Heart right ventricle (tissue), 16 donors: Measurements from ENCODE around the gene TIMELESS. TPM values are rescaled to one million over a fixed set of nuclear protein-coding genes. Genes with fewer than 3 reads are reported as not detected.

ENCODE experiments used
- ATAC-seq, 8 donors: fragments of 200-7000 bp; cut with Tn5 transposase; one replicate each; pipeline ENCODE4 v1.9.1; 2020; ENCODE audit warnings: mild to moderate bottlenecking in 8 of 8, moderate library complexity in 8 of 8, moderate number of reproducible peaks in 1 of 8
- DNase-seq, 2 donors: peaks; one replicate each; pipeline ENCODE4 v3.0.0-alpha.2; 2020
- H3K27ac ChIP-seq, 10 donors: fragments of 200-600 bp; sonication (generic) in 2 of 10; one replicate each; pipeline versions ENCODE4 v1.5.0 to v1.8.0; 2020 to 2022; ENCODE audit warnings: mild to moderate bottlenecking in 3 of 10
- H3K27me3 ChIP-seq, 7 donors: fragments of 200-600 bp; one replicate each; pipeline ENCODE4 v1.8.0; 2021 to 2022; ENCODE audit warnings: mild to moderate bottlenecking in 2 of 7
- H3K36me3 ChIP-seq, 9 donors: fragments of 200-600 bp; sonication (generic) in 1 of 9; one replicate each; pipeline versions ENCODE4 v1.5.0 to v1.8.0; 2020 to 2022; ENCODE audit warnings: mild to moderate bottlenecking in 2 of 9
- H3K4me1 ChIP-seq, 9 donors: fragments of 200-600 bp; sonication (generic) in 1 of 9; one replicate each; pipeline versions ENCODE4 v1.5.0 to v1.8.0; 2020 to 2022; ENCODE audit warnings: mild to moderate bottlenecking in 4 of 9
- H3K4me3 ChIP-seq, 10 donors: fragments of 200-600 bp; sonication (generic) in 2 of 10; one replicate each; pipeline versions ENCODE4 v1.5.0 to v1.8.0; 2020 to 2022; ENCODE audit warnings: mild to moderate bottlenecking in 7 of 10, moderate library complexity in 2 of 10
- H3K9me3 ChIP-seq, 11 donors: fragments of 200-600 bp in 10 of 11; sonication (generic) in 2 of 11; one replicate each; pipeline versions ENCODE4 v1.5.0 to v1.8.0; 2013 to 2022; ENCODE audit warnings: mild to moderate bottlenecking in 2 of 11, control low read depth in 1 of 11, moderate library complexity in 1 of 11
- CTCF ChIP-seq, 9 donors: fragments of 200-600 bp; sonication (generic) in 2 of 9; IDR thresholded peaks; one replicate each; pipeline versions ENCODE4 v1.5.0 to v1.8.0; 2021 to 2022; ENCODE audit warnings: antibody characterized with exemption in 9 of 9, mild to moderate bottlenecking in 5 of 9, moderate library complexity in 1 of 9
- WGBS, 2 donors: extraction: QIAGEN DNeasy Blood & Tissue Kit; methylation state at CpG; one replicate each; pipeline ENCODE4 v1.1.7; 2013; ENCODE audit warnings: inconsistent platforms in 1 of 2; 5-methylcytosine and 5-hydroxymethylcytosine counted together
- intact Hi-C, 10 donors: fragments of 100-400 bp; cut with DNase I; formaldehyde crosslinking; loops; one replicate each; pipeline versions ENCODE4 v1.11.1 to v1.14.2; 2022
- polyA plus RNA-seq, 2 donors: library from polyadenylated mRNA; stranded (reverse); fragments of 200-250 nt; gene quantifications; one replicate each; pipeline ENCODE4 v1.2.3, GENCODE V29; 2013
- total RNA-seq, 10 donors: library from RNA; stranded (reverse); fragmentation: NEBNext Ultra II Directional in 3 of 10; extraction: Animal tissue kit (Norgen Biotek cat#: 25700) in 3 of 10; gene quantifications; one replicate each; pipeline versions ENCODE4 v1.2.1 to v1.2.4, GENCODE V29; 2021 to 2023
- donor health status: Arrhythmogenic right ventricular cardiomyopathy.
- donor health status: ischemic (EF 13 %, LVEDD 7.1; RV severe dilation, severe dysfunction).
- donor health status: healthy with polysubstance abuse.
- donor health status: DM: no; HTN: yes; CAD: no.
- donor health status: DM: no; HTN: no; CAD: no.
- donor health status: ischemic (EF 25% LVEDD 6.9; RV normal size, moderate dysfunction).
- donor health status: ischemic (EF 25% LVEDD 5.7; RV mildly dilated, moderate dysfunction).
- donor health status: healthy.
- donor health status: DM: yes; HTN: yes; CAD: no.
- donor health status: Ischemic cardiomyopathy.
- donor health status: ischemic (EF 35%, LVEDD 5.7; RV mildly dilated, moderate dysfunction).
- donor health status: nonischemic (EF 11% LVEDD 7.7; RV severe dilation, severe dysfunction).
- donor health status: DM: yes; HTN: yes; CAD: no.
- donor health status: PGD.
- donor health status: ischemic (EF 29% LVEDD 5.4; RV normal size, mild dysfunction).
- donor health status: nonischemic (EF 23%, LVEDD 6.1; RV moderate dilation, normal function).

TIMELESS gene
- total and polyA plus RNA-seq, 12 donors: 1.0 to 5.2 (median 2.2) TPM

GRCh38 chr12:56484566-56484965 lies 35.3 kb upstream of the TIMELESS start:
- intact Hi-C loops: no loop called here
- DNase-seq (no peak), ATAC-seq (no peak)
- Histone ChIP-seq H3K4me1 (peaks cover 0 to 21% (median 12%) of the 10 kb centered on the region in 9 donors), H3K9me3 (peaks cover 0 to 4% (median 0%) of the 10 kb centered on the region in 11 donors), H3K36me3 (no peaks in the 10 kb centered on the region), H3K27ac (no peak overlapping the region), H3K4me3 (no peak overlapping the region), H3K27me3 (peaks cover 0 to 28% (median 0%) of the 10 kb centered on the region in 7 donors)
- no peak for TF ChIP-seq CTCF (IDR thresholded peaks at IDR 0.05)
- 90 to 91% methylated on average over 1 of the region's 1 CpG for WGBS, 2 donors

DNA sequence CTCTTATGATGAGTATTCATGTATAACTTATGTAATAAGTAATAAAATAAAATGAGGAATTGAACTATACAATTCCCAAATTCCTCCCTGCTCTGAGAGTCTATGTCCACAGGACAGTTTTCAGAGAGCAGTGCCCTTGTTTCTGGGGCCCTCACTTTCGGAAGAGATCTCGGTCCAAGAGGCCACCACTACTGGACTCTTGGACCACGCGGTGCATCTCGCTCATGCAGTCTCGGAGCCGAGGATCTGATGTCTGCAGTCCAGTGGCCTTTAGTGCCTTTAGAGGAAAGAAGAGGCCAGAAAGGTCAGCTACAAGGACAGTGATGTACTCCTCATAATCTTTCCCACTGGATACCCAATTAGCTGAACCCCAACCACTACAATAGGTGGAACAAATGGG lies 30.4 kb upstream of the TIMELESS start:
- WGBS, 2 donors: 94 to 96% methylated on average over 7 of the region's 7 CpGs
- no peaks in the 10 kb centered on the region for H3K36me3 ChIP-seq
- no peak overlapping the region for H3K4me3 ChIP-seq
- H3K4me1 ChIP-seq: peaks cover 0 to 4% (median 0%) of the 10 kb centered on the region in 9 donors
- intact Hi-C loops: no loop called here
- no peak overlapping the region for H3K27ac ChIP-seq
- no peak for ATAC-seq
- no peaks in the 10 kb centered on the region for H3K9me3 ChIP-seq
- H3K27me3 ChIP-seq: no peaks in the 10 kb centered on the region
- DNase-seq: no peak
- no peak for TF ChIP-seq CTCF (IDR thresholded peaks at IDR 0.05)

GRCh38 chr12:56477521-56478225 lies 28.4 kb upstream of the TIMELESS start:
- DNase-seq (no peak), ATAC-seq (no peak)
- intact Hi-C loops: no loop called here
- Histone ChIP-seq H3K27me3 (no peaks in the 10 kb centered on the region), H3K9me3 (no peaks in the 10 kb centered on the region), H3K27ac (no peak overlapping the region), H3K4me1 (peaks cover 0 to 11% (median 0%) of the 10 kb centered on the region in 9 donors), H3K36me3 (peaks cover 0 to 11% (median 0%) of the 10 kb centered on the region in 9 donors), H3K4me3 (no peak overlapping the region)
- 91 to 92% methylated on average over 6 of the region's 6 CpGs for WGBS, 2 donors
- TF ChIP-seq CTCF (IDR thresholded peaks at IDR 0.05): no peak

GRCh38 chr12:56476972-56477432 lies 27.8 kb upstream of the TIMELESS start:
- no peak for TF ChIP-seq CTCF (IDR thresholded peaks at IDR 0.05)
- DNase-seq: no peak
- no peaks in the 10 kb centered on the region for H3K27me3 ChIP-seq
- ATAC-seq: peak in 1 of 8 donors; percentile 12
- peaks cover 0 to 11% (median 0%) of the 10 kb centered on the region in 9 donors for H3K4me1 ChIP-seq
- H3K36me3 ChIP-seq: peaks cover 0 to 18% (median 0%) of the 10 kb centered on the region in 9 donors
- no peak overlapping the region for H3K27ac ChIP-seq
- no peaks in the 10 kb centered on the region for H3K9me3 ChIP-seq
- intact Hi-C loops: no loop called here
- H3K4me3 ChIP-seq: no peak overlapping the region
- WGBS, 2 donors: 93 to 100% methylated on average over 1 of the region's 1 CpG
